ENCODE results near the gene IGFBP6. TPM values are rescaled to one million over a fixed set of nuclear protein-coding genes. Genes with fewer than 3 reads are reported as not detected.

The IGFBP6 gene
- total RNA-seq, 1 experiment from 2014 or later, result 4.2 TPM

GRCh38 chr12:53105256-53105655 is 7.8 kb downstream of the IGFBP6 start:
- Histone ChIP-seq H3T11ph (ENCODE audit: low read length) (no peak overlapping the region), H3K14ac (ENCODE audit: insufficient read depth, low read length) (no peak overlapping the region), H2BK5ac (ENCODE audit: insufficient read length, low read length) (no peak overlapping the region), H2AFZ (ENCODE audit: low read length) (no peak overlapping the region), H3K4me2 (ENCODE audit: insufficient read depth, insufficient read length, low read length) (no peak overlapping the region), H2BK20ac (ENCODE audit: low read depth, low read length, poor library complexity, severe bottlenecking) (no peak overlapping the region), H3K4ac (ENCODE audit: low read depth, low read length) (no peak overlapping the region), H4K5ac (ENCODE audit: insufficient read length, low read depth, low read length) (no peak overlapping the region), H2BK12ac (ENCODE audit: insufficient read length, low read depth, low read length) (no peak overlapping the region), H3K23ac (ENCODE audit: insufficient read length, low read depth, low read length) (no peak overlapping the region), H2AK5ac (ENCODE audit: insufficient read length, low read length) (no peak overlapping the region), H3K9me3 (ENCODE audit: control insufficient read depth, low read depth, low read length) (no peaks in the 10 kb centered on the region), H2BK120ac (ENCODE audit: low read depth, low read length, poor library complexity, severe bottlenecking) (no peak overlapping the region), H3K23me2 (ENCODE audit: insufficient read length, low read depth, low read length, poor library complexity, severe bottlenecking) (no peaks in the 10 kb centered on the region), H3K79me2 (ENCODE audit: insufficient read depth, low read length) (no peaks in the 10 kb centered on the region), H3K9ac (ENCODE audit: extremely low read depth, insufficient read length, low read length) (no peak overlapping the region), H3K18ac (ENCODE audit: insufficient read length, low read depth, low read length) (no peak overlapping the region), H3K27ac (ENCODE audit: insufficient read length, low read depth, low read length) (no peak overlapping the region), H3K56ac (ENCODE audit: insufficient read length, low read depth, low read length) (no peak overlapping the region), H4K8ac (replicated peaks; ENCODE audit: insufficient read length, low read depth, low read length) (no peak overlapping the region), H3K79me1 (ENCODE audit: insufficient read depth, low read depth, low read length, poor library complexity, severe bottlenecking) (no peaks in the 10 kb centered on the region), H3K27me3 (ENCODE audit: insufficient read depth, low read length) (no peaks in the 10 kb centered on the region), H2BK15ac (ENCODE audit: low read depth, low read length) (no peak overlapping the region), H4K20me1 (ENCODE audit: control insufficient read depth, insufficient read depth, insufficient read length) (no peaks in the 10 kb centered on the region), H3K4me1 (ENCODE audit: insufficient read depth, low read length) (peaks cover 2% of the 10 kb centered on the region; the same call in 1 of the 2 replicates), H4K91ac (ENCODE audit: insufficient read length, low read depth, low read length) (no peak overlapping the region)
- Mint-ChIP-seq H3K9me3 (peaks cover 3 to 7% of the 10 kb centered on the region in 2 experiments; a peak in 4 of 5 replicates), H3K27me3 (ENCODE audit: low read depth) (peaks cover 24% of the 10 kb centered on the region), H3K36me3 (ENCODE audit: insufficient read depth in 1 of 3, low read depth in 3 of 3) (peaks cover 0 to 4% (median 2%) of the 10 kb centered on the region in 3 experiments; a peak in 2 of 7 replicates), H3K4me3 (no peak overlapping the region), H3K27ac (no peak overlapping the region; a peak in 1 of 7 replicates), H3K4me1 (peaks cover 8 to 16% of the 10 kb centered on the region in 2 experiments)
- no peak for DNase-seq
- no peak for TF ChIP-seq CTCF (conservative IDR thresholded peaks at IDR 0.05)
- no CpG with 5 or more reads among the region's 8 CpGs for WGBS (ENCODE audit: extremely low coverage, insufficient read length, low lambda C conversion rate)
